NCI-H146 (cell line): ENCODE data around the gene PERM1.
"Not testable (repeated sequence)": the region's sequence is repeated elsewhere in the genome, so short reads cannot be mapped to it uniquely, and the experiment has no call there.

ENCODE experiments used
- DNase-seq: peaks from one replicate; lab custom pipeline; 2025; lab: John Stamatoyannopoulos, UW

Gene PERM1

DNA sequence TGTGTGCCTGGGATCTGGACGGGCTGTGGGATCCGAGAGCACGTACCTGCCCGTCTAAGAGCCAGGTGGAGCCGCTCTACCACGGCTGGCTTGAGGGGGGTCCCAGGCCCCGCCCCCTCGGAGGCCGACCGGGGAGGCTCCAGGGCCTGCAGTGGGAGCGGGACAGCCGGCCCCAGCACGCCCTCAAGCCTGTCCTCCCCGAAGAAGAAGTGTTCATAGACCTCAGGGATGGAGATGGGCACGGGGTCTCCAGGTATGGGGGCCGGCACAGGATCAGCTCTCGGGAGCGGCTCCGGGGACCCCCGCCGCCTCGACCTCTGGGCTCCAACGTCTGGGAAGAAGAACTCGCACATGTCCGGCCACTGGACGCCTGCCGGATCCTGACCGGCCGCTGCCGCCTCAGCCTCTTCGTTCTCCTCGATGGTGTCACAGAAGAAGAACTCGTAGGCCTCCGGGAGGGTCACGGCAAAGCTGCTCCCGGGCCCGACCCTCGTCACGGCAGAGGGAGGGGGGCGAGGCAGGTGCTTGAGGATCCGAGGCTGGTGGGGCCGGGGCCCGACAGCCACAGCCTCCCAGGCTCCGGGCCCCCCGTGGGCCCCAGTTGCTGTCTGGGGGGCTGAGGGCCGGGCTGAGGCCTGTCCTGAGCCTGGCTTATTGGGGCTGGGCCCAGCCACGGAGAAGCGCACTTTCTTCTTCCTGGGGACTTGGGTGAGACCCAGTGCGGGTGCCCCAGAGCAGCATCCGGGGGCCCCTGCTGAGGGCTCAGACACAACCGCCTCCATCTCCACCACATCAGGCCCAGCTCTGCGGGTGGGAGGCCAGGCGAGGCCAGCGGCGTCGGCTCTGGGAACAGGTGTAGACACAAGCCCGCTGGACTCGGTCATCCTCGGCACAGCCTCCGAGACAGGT is 2.8 kb downstream of the PERM1 start:
- no peak for DNase-seq

- DNase-seq, result no peak
Observed at GRCh38 chr1:978069-978834, 3.6 kb downstream of the PERM1 start.

DNA sequence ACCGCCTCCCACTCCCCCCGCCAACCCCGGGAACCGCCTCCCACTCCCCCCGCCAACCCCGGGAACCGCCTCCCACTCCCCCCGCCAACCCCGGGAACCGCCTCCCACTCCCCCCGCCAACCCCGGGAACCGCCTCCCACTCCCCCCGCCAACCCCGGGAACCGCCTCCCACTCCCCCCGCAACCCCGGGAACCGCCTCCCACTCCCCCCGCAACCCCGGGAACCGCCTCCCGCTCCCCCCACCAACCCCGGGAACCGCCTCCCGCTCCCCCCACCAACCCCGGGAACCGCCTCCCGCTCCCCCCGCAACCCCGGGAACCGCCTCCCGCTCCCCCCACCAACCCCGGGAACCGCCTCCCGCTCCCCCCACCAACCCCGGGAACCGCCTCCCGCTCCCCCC is 5.1 kb downstream of the PERM1 start:
- DNase-seq, result not testable (repeated sequence)

- DNase-seq, result peak; percentile 52
Observed at GRCh38 chr1:975896-976683, 5.8 kb downstream of the PERM1 start.

DNA sequence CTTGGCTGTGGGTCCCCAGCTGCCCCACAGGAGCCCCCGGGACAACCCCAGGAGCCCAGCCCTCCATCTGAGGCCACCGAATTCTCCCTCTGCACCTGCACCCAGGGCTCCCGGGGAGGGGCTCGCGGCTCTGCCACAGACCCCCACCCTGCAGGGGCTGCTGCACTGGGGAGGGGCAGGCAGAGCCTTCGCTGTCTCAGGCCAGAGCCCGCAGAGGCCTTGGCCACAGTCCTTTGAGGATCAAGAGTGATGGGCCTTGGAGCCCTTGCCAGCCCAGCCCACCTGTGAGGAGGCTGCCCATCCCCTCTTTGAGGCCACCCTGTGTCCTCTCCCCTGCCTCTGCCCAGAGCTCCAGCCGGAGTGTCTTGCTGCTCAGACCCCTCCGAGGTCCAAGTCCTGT is 6.5 kb downstream of the PERM1 start:
- no peak for DNase-seq

GRCh38 chr1:974687-975328 is 7.1 kb downstream of the PERM1 start:
- DNase-seq, result no peak

- DNase-seq, result no peak
Observed at GRCh38 chr1:974293-974640, 7.6 kb downstream of the PERM1 start.

DNA sequence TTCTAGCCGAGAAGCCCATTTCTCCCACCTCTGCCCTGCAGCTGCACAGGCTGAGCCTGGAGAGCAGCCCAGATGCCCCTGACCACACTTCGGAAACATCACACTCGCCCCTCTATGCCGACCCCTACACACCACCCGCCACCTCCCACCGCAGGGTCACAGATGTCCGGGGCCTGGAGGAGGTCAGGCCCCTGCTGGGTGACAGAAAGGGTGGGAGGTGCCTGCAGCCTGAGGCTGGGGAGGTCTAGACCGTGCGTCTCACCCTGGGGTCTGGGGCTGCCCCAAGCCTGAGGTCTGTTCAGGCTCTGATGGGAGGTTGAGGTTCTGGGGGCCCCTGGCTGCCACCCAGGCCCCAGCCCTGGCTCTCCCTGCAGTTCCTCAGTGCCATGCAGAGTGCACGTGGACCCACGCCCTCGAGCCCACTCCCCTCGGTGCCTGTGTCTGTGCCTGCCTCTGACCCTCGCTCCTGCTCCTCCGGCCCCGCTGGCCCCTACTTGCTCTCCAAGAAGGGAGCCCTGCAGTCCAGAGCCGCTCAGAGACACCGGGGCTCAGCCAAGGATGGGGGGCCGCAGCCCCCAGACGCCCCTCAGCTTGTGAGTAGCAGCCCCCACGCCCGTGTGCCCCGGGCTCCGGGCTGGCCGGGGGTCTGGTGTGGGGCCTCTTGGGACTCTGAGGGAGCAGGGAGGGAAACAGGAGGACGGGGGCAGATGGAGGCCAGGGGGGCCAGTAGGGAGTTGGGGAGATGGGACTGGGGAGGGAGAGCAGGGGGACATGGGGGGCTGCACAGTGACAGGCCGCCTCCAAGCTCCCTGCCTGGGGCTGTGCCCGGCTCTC is 8.2 kb downstream of the PERM1 start:
- DNase-seq, result no peak

DNA sequence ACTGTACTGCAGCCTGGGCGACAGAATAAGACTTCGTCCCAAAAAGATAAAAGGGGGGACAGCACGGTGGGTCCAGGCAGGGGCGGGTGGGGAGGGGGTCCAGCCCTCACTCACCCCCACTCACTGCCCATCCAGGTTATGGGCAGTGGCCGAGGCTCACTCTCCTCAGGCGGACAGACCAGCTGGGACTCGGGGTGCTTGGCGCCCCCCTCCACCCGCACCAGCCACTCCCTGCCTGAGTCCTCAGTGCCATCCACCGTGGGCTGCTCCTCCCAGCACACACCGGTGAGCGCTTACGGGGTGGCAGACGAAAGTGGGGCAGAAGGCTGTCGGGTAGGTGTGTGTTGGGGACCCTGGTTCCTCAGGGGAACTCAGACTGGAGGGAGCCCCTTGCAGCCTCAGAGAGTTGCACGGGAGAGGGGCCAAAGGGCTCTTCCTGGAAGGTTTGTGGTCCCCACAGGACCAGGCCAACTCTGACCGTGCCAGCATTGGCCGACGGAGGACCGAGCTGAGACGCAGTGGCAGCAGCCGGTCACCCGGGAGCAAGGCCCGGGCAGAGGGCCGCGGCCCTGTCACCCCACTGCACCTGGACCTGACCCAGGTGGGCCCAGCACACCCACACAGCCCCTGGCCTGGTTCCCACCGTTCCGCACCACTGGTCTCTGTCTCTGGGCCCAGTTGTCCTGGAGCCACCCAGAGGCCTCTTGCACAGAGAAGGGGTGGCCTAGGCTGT is 9.0 kb downstream of the PERM1 start:
- no peak for DNase-seq

- DNase-seq, result no peak
Observed at GRCh38 chr1:971751-972506, 10.0 kb downstream of the PERM1 start.

GRCh38 chr1:970973-971730 is 10.7 kb downstream of the PERM1 start:
- DNase-seq, result no peak

DNA sequence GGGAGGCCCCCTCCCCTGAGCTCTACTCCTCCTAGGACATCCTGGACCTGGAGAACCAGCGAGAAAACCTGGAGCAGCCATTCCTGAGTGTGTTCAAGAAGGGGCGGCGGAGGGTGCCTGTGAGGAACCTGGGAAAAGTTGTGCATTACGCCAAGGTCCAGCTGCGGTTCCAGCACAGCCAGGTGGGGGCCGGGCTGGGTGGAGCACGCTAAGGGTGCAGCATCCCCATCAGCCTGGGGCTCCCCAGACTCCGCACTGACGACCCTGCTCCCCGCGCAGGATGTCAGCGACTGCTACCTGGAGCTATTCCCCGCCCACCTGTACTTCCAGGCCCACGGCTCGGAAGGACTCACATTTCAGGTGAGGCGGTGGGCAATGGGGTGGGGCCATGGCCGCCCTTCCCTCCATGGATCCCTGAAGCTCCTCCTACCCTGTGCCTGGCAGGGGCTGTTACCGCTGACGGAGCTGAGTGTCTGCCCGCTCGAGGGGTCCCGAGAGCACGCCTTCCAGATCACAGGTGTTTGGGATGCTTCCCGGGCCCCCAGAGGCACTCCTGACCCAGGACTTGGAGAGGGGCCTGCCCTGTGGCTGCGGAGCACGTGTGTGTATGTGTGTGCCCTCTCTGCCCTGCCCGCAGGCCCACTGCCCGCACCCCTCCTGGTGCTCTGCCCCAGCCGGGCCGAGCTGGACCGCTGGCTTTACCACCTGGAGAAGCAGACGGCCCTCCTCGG is 11.5 kb downstream of the PERM1 start:
- DNase-seq, result no peak

DNA sequence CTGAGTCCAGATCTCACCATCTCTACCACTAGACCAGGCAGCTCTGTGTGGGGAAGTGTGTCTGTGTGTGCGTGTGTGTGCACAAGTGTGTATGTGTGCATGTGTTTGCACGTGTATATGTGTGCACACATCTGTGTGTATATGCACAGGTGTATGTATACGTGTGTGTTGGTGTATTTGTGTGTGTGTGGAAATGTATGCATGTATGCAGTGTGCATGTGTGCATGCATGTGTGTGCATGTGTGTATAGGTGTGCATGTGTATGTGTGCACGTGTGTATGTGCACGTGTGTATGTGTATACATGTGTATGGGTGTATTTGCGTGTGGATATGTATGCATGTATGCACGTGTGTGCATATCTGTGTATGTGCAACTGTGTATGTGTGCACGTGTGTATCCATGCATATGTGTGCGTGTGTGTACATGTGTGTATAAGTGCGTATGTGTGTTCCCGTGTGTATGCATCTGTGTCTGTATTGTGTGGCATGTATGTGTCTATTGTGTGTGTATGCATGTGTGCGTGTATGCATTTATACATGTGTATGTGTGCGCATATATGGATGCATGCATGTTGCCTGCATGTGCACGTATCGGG is 12.5 kb downstream of the PERM1 start:
- no peak for DNase-seq

DNA sequence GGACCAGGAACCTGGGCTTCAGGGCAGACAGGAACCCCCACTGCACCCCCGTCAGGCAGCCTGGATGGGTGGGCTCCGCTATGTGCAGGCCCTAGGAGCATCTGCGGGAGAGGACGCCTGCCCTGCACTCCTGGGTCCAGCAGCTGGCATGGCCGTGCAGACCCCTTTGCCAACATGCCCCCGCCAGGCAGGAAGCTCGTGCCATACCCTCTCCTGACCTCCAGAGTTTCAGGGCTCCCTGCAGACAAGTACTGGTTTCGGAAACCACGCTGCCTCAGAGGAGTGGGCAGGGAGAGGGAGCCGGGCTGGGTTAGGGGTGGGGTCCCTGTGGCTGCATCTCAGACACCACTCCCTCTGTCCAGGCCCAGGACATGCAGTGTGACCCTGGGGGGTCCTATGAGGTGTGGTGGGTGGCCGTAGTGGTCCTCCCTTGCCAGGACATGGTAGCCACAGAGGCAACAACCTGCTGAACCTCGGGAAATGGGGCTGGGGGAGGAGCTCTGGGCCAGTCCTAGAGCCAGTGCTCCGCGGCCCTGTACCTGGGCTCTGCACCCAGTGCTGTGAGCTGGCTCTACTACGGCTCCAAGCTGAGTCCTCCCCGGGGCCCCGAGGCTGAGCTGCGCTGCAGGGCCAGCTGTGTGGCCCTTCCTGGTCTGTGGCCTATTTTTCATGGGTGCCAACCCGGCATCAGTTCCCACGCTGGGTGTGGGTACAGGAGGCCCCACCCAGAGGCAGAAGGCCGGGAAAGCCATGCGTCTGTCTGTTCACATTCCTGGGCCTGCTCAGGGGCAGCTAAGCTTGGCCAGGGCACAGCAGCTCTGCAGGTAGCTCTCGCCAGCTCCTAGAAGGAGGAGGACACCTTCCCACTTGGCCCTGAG is 14.2 kb downstream of the PERM1 start:
- DNase-seq, result no peak

GRCh38 chr1:966704-967300 is 15.1 kb downstream of the PERM1 start:
- DNase-seq, result no peak

DNA sequence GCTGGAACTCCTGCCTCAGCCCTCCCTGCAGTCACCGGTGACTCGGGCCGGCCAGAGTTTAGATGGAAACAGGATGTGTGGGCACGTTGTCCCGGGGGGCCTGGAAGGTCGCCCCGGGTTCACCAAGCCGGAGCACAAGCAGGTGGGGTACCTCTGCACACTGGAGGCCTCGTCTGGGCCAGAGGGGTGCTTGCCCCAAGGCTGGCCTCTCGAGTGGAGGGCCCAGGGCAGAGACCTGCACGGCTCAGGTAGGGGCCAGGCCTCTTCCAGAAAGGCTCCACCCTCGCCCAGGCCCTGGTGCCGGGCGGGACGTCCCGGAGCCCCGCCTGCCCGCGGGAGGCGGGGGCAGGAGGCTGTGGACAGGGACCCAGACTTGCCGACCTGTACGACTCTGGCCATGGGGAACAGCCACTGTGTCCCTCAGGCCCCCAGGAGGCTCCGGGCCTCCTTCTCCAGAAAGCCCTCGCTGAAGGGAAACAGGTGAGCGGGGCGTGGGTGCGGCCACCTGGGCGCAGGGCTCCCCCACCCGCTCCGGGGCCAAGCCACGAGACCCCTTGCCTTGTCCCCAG is 15.7 kb downstream of the PERM1 start, which contains the start of gene PLEKHN1:
PLEKHN1 (plus strand) TSS at position 348 of the 569 bp plus-strand sequence; CDS start at position 398, 50 bp downstream.
- DNase-seq, result no peak
